DND-41 (cell line): ENCODE results near the gene CPPED1.

Experiments
- EZH2 ChIP-seq: IDR thresholded peaks from 3 replicates; pipeline ENCODE4 v1.6.1; 2012; ENCODE audit warnings: borderline replicate concordance, low read depth, mild to moderate bottlenecking, moderate library complexity, low read length, inconsistent platforms; ENCODE audit not compliant: severe bottlenecking
- TF ChIP-seq, protein P1 (sequence below): IDR thresholded peaks from 2 replicates; pipeline ENCODE4 v1.5.1; 2012; ENCODE audit warnings: borderline replicate concordance, low read length, moderate library complexity, mild to moderate bottlenecking; ENCODE audit not compliant: poor library complexity, severe bottlenecking; ENCODE audit errors: extremely low read depth

DNA sequence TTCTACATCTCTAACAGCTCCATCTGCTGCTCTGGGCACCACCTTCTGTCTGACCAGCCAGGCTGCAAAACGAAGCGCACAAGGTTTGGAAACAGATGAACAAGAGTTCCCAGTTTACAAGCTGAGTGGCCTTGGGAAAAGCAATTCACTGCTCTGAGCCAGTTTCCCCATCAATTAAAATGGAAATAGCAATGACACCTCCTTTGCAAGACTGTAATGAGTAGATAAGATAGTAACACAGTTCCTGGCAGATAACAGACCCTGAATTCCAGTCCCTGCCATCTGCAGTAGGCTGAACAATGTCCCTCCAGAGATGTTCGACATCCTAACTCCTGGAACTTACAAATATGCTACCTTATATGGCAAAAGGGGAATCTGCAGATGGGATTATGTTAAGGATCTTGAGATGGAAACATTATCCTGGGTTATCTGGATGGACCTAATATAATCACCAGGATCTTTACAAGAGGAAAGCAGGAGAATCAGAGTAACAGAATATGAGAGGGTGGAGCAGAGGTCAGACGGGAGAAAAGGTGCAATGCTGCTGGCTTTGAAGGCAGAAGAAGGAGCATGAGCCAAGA, 27.9 kb downstream of the CPPED1 start:
- TF ChIP-seq, protein P1, sequence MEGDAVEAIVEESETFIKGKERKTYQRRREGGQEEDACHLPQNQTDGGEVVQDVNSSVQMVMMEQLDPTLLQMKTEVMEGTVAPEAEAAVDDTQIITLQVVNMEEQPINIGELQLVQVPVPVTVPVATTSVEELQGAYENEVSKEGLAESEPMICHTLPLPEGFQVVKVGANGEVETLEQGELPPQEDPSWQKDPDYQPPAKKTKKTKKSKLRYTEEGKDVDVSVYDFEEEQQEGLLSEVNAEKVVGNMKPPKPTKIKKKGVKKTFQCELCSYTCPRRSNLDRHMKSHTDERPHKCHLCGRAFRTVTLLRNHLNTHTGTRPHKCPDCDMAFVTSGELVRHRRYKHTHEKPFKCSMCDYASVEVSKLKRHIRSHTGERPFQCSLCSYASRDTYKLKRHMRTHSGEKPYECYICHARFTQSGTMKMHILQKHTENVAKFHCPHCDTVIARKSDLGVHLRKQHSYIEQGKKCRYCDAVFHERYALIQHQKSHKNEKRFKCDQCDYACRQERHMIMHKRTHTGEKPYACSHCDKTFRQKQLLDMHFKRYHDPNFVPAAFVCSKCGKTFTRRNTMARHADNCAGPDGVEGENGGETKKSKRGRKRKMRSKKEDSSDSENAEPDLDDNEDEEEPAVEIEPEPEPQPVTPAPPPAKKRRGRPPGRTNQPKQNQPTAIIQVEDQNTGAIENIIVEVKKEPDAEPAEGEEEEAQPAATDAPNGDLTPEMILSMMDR = no peak
- TF ChIP-seq EZH2 = no peak
